GM23338 (cell line): ENCODE results near the gene DAO.

Experiments used
- CREB1 ChIP-seq: fragments of 250-450 bp; sonication (Bioruptor Pico); IDR thresholded peaks from 2 replicates; pipeline ENCODE4 v1.5.0; 2020; ENCODE audit warnings: low read depth, mild to moderate bottlenecking, moderate library complexity
- EZH2 ChIP-seq: fragments of 200-600 bp; sonication (generic); IDR thresholded peaks from one replicate; pipeline ENCODE4 v1.8.0; 2017; ENCODE audit warnings: antibody characterized with exemption, mild to moderate bottlenecking, low read depth; ENCODE audit not compliant: unreplicated experiment
- EZH2phosphoT487 ChIP-seq: fragments of 200-600 bp; sonication (generic); IDR thresholded peaks from one replicate; pipeline ENCODE4 v1.8.1; 2018; ENCODE audit warnings: antibody characterized with exemption; ENCODE audit not compliant: unreplicated experiment
- JUNB ChIP-seq: IDR thresholded peaks from one replicate; pipeline ENCODE4 v1.6.1; 2016; ENCODE audit warnings: antibody characterized with exemption; ENCODE audit not compliant: unreplicated experiment
- NANOG ChIP-seq: IDR thresholded peaks from 2 replicates; pipeline ENCODE4 v1.6.1; 2016; ENCODE audit warnings: antibody characterized with exemption, borderline replicate concordance
- POLR2AphosphoS5 ChIP-seq: IDR thresholded peaks from 2 replicates; pipeline ENCODE4 v1.6.1; 2016; ENCODE audit warnings: antibody characterized with exemption, low read depth
- STAT1 ChIP-seq: IDR thresholded peaks from one replicate; pipeline ENCODE4 v1.6.1; 2016; ENCODE audit warnings: antibody characterized with exemption; ENCODE audit not compliant: unreplicated experiment
- ZNF114 ChIP-seq: fragments of 250-450 bp; sonication (Bioruptor Pico); IDR thresholded peaks from 2 replicates; pipeline ENCODE4 v1.5.0; 2020; ENCODE audit warnings: mild to moderate bottlenecking, moderate library complexity
- ZNF331 ChIP-seq: fragments of 250-450 bp; sonication (Bioruptor Pico); IDR thresholded peaks from 2 replicates; pipeline ENCODE4 v1.5.0; 2020; ENCODE audit warnings: low read depth, mild to moderate bottlenecking, moderate library complexity
- TF ChIP-seq, protein P1 (sequence below), 2 experiments: fragments of 200-600 bp in 1 of 2; sonication (generic) in 1 of 2; conservative IDR thresholded peaks; 2 replicates each; pipeline versions ENCODE4 v1.5.1 to v1.6.1; 2016 to 2017; ENCODE audit warnings: antibody characterized with exemption in 2 of 2, low read depth in 2 of 2, mild to moderate bottlenecking in 2 of 2, moderate library complexity in 1 of 2
- TF ChIP-seq, protein P2 (sequence below): IDR thresholded peaks from one replicate; pipeline ENCODE4 v1.6.1; 2018; ENCODE audit warnings: antibody characterized with exemption; ENCODE audit not compliant: unreplicated experiment
- TF ChIP-seq, protein P3 (sequence below): IDR thresholded peaks from 2 replicates; pipeline ENCODE4 v1.6.1; 2016; ENCODE audit warnings: antibody characterized with exemption

DNA sequence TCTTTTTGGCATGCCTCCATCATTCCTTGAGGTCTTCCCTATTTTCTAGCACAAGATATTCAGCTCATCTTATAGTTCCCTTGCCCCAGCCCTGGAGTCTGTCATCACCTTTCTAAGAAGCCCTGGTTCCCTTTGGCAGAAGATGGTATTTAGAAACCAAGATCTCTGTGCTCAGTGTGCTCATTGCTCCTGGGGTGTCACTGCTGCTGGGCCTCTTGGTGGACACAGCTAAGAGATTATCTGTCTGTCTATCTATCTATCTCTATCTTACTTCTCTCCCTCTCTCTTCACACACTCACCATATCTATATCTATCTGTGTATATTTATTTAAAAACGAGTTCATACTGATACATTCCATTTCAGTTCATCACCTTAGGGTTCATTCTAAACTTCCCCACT, 67.2 kb downstream of the DAO start:
- TF ChIP-seq, protein P1, sequence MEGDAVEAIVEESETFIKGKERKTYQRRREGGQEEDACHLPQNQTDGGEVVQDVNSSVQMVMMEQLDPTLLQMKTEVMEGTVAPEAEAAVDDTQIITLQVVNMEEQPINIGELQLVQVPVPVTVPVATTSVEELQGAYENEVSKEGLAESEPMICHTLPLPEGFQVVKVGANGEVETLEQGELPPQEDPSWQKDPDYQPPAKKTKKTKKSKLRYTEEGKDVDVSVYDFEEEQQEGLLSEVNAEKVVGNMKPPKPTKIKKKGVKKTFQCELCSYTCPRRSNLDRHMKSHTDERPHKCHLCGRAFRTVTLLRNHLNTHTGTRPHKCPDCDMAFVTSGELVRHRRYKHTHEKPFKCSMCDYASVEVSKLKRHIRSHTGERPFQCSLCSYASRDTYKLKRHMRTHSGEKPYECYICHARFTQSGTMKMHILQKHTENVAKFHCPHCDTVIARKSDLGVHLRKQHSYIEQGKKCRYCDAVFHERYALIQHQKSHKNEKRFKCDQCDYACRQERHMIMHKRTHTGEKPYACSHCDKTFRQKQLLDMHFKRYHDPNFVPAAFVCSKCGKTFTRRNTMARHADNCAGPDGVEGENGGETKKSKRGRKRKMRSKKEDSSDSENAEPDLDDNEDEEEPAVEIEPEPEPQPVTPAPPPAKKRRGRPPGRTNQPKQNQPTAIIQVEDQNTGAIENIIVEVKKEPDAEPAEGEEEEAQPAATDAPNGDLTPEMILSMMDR (conservative IDR thresholded peaks at IDR 0.05; ENCODE audit: low read depth in 2 of 2): no peak
- no peak for TF ChIP-seq EZH2
- TF ChIP-seq, protein P2, sequence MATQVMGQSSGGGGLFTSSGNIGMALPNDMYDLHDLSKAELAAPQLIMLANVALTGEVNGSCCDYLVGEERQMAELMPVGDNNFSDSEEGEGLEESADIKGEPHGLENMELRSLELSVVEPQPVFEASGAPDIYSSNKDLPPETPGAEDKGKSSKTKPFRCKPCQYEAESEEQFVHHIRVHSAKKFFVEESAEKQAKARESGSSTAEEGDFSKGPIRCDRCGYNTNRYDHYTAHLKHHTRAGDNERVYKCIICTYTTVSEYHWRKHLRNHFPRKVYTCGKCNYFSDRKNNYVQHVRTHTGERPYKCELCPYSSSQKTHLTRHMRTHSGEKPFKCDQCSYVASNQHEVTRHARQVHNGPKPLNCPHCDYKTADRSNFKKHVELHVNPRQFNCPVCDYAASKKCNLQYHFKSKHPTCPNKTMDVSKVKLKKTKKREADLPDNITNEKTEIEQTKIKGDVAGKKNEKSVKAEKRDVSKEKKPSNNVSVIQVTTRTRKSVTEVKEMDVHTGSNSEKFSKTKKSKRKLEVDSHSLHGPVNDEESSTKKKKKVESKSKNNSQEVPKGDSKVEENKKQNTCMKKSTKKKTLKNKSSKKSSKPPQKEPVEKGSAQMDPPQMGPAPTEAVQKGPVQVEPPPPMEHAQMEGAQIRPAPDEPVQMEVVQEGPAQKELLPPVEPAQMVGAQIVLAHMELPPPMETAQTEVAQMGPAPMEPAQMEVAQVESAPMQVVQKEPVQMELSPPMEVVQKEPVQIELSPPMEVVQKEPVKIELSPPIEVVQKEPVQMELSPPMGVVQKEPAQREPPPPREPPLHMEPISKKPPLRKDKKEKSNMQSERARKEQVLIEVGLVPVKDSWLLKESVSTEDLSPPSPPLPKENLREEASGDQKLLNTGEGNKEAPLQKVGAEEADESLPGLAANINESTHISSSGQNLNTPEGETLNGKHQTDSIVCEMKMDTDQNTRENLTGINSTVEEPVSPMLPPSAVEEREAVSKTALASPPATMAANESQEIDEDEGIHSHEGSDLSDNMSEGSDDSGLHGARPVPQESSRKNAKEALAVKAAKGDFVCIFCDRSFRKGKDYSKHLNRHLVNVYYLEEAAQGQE: no peak
- no peak for TF ChIP-seq ZNF114
- TF ChIP-seq JUNB: no peak
- no peak for TF ChIP-seq POLR2AphosphoS5
- TF ChIP-seq CREB1: no peak
- TF ChIP-seq STAT1: no peak
- no peak for TF ChIP-seq EZH2phosphoT487
- TF ChIP-seq, protein P3, sequence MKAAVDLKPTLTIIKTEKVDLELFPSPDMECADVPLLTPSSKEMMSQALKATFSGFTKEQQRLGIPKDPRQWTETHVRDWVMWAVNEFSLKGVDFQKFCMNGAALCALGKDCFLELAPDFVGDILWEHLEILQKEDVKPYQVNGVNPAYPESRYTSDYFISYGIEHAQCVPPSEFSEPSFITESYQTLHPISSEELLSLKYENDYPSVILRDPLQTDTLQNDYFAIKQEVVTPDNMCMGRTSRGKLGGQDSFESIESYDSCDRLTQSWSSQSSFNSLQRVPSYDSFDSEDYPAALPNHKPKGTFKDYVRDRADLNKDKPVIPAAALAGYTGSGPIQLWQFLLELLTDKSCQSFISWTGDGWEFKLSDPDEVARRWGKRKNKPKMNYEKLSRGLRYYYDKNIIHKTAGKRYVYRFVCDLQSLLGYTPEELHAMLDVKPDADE: no peak
- no peak for TF ChIP-seq NANOG
- TF ChIP-seq ZNF331 (CRISPR knock-in tag): no peak
